Progenitor cell of endocrine pancreas (in vitro differentiated cells): ENCODE measurements around the gene ANKRD40. TPM values are rescaled to one million over a fixed set of nuclear protein-coding genes. Genes with fewer than 3 reads are reported as not detected.
A peak's percentile ranks its signal among the peaks of the same experiment; 100 is the strongest.

ENCODE experiments used
- DNase-seq: peaks from one replicate; pipeline ENCODE4 v3.0.0; 2021; ENCODE audit warnings: low spot score; ENCODE audit not compliant: unreplicated experiment
- H3K27ac Mint-ChIP-seq: 2 replicates; pipeline ENCODE4 v1.8.0; 2021; ENCODE audit warnings: mild to moderate bottlenecking, moderate library complexity, mixed read lengths
- H3K27me3 Mint-ChIP-seq: 2 replicates; pipeline ENCODE4 v1.8.0; 2021; ENCODE audit warnings: mixed read lengths
- H3K36me3 Mint-ChIP-seq: 2 replicates; pipeline ENCODE4 v1.8.0; 2022; ENCODE audit warnings: mixed read lengths; ENCODE audit not compliant: insufficient read depth
- H3K4me1 Mint-ChIP-seq: 2 replicates; pipeline ENCODE4 v1.8.0; 2021; ENCODE audit warnings: low read depth, mixed read lengths
- H3K4me3 Mint-ChIP-seq: 2 replicates; pipeline ENCODE4 v1.8.0; 2021; ENCODE audit warnings: low read depth, mild to moderate bottlenecking, moderate library complexity, mixed read lengths
- H3K9me3 Mint-ChIP-seq: 2 replicates; pipeline ENCODE4 v1.8.0; 2021; ENCODE audit warnings: low read depth, mixed read lengths
- total RNA-seq: library from RNA; stranded (reverse); gene quantifications from 2 replicates; pipeline ENCODE4 v1.2.1, GENCODE V29; 2021
- TF ChIP-seq, protein P1 (sequence below): fragments of 200-600 bp; sonication (generic); IDR thresholded peaks from one replicate; pipeline ENCODE4 v1.5.0; 2021; ENCODE audit warnings: antibody characterized with exemption, mild to moderate bottlenecking; ENCODE audit not compliant: unreplicated experiment

The ANKRD40 gene
- total RNA-seq, 1 donor from 2014 or later: 39.0 TPM

DNA sequence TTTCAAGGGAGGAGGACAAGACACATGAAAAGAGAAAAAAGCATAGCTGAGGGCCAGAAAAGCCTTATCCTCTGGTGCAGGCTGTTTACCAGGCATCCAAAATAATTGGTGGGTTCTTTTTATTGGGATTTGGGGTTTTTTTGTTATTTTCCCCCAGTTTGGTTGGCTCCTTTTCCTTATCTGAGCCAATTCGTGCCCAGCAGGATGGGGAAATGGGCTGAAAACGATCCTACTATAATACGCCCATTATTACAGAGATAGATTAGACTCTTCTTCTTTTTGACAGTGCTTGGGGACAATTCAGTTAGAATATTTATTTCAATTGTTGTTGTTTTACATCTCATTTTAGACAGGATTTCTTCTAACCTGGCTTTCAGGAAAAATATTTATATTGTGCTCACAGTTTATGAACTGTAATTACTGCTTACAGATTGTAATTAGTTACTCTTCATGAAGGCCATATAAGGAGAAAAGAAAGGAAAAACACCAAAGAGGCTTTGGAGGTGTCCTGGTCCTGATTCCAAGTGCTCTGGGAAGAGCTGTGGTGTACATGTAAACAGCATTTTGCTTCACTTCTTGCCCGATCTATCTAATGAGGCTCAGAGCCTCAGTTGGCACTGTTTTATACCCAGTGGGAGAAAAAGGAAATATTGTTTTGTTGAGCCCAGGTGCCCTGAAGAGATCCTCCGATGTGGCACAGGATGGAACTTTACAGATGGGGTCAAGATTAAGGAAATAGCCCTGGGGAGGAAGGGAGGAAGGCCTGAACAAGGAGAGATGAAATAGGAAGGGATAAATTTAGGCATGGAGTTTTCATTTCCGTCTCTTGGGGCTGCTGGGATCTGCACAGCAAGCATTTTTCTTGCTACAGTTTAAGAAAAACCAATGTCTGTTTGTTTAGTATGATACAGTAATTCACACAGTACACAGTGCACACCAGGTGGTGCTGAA is 611 bp upstream of the ANKRD40 start:
- Mint-ChIP-seq H3K27ac (peak overlapping the region; percentile 93), H3K27me3 (peaks cover 3% of the 10 kb centered on the region), H3K4me3 (peak overlapping the region; percentile 89), H3K4me1 (peaks cover 23% of the 10 kb centered on the region), H3K36me3 (peaks cover 8% of the 10 kb centered on the region), H3K9me3 (no peaks in the 10 kb centered on the region)
- TF ChIP-seq, protein P1, sequence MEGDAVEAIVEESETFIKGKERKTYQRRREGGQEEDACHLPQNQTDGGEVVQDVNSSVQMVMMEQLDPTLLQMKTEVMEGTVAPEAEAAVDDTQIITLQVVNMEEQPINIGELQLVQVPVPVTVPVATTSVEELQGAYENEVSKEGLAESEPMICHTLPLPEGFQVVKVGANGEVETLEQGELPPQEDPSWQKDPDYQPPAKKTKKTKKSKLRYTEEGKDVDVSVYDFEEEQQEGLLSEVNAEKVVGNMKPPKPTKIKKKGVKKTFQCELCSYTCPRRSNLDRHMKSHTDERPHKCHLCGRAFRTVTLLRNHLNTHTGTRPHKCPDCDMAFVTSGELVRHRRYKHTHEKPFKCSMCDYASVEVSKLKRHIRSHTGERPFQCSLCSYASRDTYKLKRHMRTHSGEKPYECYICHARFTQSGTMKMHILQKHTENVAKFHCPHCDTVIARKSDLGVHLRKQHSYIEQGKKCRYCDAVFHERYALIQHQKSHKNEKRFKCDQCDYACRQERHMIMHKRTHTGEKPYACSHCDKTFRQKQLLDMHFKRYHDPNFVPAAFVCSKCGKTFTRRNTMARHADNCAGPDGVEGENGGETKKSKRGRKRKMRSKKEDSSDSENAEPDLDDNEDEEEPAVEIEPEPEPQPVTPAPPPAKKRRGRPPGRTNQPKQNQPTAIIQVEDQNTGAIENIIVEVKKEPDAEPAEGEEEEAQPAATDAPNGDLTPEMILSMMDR: no peak
- no peak for DNase-seq

DNA sequence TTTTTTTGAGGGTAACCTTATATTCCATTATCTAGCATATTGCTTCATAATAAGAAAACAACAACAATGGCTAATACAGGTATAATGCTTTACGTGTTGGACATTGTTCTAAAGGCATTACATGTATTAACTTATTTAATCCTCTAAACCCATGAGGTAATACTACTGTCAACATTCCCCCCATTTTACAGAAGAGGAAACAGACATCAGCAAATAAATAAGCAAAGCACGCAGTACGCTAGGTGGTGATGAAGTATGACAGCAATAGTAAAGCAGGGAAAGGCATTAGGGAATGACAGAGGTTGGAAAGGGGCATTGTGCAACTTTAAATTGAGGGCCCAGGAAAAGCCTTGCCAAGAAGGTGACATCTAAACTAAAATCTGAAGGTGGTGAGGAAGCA is 4.6 kb downstream of the ANKRD40 start:
- Mint-ChIP-seq H3K4me1 (peaks cover 23% of the 10 kb centered on the region), H3K27me3 (no peaks in the 10 kb centered on the region), H3K4me3 (no peak overlapping the region), H3K27ac (no peak overlapping the region), H3K9me3 (no peaks in the 10 kb centered on the region), H3K36me3 (peaks cover 17% of the 10 kb centered on the region)
- DNase-seq: no peak
- TF ChIP-seq, protein P1: no peak

DNA sequence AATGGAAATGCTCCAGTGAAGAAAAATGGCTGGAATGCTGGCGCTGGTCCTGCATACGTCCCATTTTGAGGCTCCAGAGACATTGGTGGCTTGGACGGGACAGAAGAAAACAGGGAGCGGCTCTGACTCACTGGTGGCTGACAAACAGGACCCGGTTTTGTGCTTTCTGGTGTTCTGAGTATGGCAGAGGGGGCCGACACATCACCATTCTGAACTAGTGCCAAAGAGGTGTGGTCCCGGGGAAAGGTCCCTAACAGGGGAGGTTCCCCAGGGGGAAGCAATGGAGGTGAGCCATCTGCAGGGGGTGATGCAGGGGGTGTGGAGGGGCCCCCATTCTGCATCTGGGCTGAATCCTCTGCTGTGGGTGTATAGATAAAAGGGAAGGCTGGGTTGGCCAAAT is 8.3 kb downstream of the ANKRD40 start:
- Mint-ChIP-seq H3K4me3 (no peak overlapping the region), H3K27me3 (no peaks in the 10 kb centered on the region), H3K9me3 (no peaks in the 10 kb centered on the region), H3K36me3 (peaks cover 29% of the 10 kb centered on the region), H3K4me1 (peaks cover 25% of the 10 kb centered on the region), H3K27ac (no peak overlapping the region)
- TF ChIP-seq, protein P1: no peak
- no peak for DNase-seq

DNA sequence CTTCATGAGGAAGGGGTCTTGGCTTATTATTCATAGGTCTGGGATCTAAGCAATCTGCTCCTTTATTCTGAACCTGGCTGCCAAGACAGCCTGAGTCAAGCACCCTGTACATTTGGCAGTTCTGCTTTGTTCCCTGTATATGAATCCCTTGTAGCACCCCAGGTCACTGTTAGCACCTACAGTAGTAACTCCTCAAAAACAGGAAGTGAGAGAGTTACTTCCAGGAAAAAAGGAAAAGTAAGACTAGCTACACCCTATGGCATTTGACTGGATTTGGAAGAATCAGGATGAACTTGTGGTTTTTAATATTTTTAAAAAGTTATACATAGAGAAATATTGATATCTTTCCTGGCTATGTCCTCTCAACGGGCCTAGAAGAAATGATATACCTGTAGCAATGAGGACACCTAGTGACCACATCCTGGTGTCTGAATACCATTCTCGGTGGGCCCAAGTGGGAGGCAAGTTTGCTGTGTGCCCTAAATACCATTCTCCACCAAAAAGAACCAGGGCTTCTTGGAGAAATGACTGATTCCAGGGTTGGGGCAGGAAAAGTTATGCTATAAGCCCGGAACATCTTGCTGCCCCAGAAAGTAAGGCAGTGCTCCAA is 9.9 kb downstream of the ANKRD40 start:
- peak overlapping the region; percentile 73 for H3K27ac Mint-ChIP-seq
- H3K9me3 Mint-ChIP-seq: no peaks in the 10 kb centered on the region
- no peak for DNase-seq
- no peak overlapping the region for H3K4me3 Mint-ChIP-seq
- no peaks in the 10 kb centered on the region for H3K27me3 Mint-ChIP-seq
- H3K4me1 Mint-ChIP-seq: peaks cover 30% of the 10 kb centered on the region
- peaks cover 25% of the 10 kb centered on the region for H3K36me3 Mint-ChIP-seq
- TF ChIP-seq, protein P1: no peak

DNA sequence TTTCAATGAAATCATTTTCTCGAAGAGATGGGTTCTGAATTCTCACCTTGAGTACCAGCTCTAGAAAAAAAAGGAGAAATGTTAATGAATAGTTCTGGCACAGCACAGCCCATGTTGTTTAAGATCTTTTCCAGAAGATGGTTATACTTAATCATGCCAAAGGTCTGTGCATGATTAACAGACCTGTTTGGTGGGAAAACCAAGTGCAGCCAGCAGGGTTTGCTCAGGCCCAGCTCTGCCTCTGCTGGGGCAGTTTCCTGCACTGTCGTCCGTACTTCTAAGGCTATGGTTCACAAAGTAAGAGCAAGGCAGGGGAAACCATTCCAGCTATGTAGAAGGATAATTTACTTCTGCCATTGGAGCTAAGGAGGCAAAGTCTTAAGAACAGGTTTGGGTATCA is 10.7 kb downstream of the ANKRD40 start:
- Mint-ChIP-seq H3K27ac (peak overlapping the region; percentile 79), H3K27me3 (no peaks in the 10 kb centered on the region), H3K36me3 (peaks cover 25% of the 10 kb centered on the region), H3K4me1 (peaks cover 37% of the 10 kb centered on the region), H3K9me3 (no peaks in the 10 kb centered on the region), H3K4me3 (no peak overlapping the region)
- no peak for DNase-seq
- TF ChIP-seq, protein P1: no peak
